Stimulated activated CD4-positive, alpha-beta T cell treated with anti-CD3 and anti-CD28 coated beads, Interleukin-1b, Interleukin-23, amount 100 ng/mL, for 48 hours (primary cell): Measurements from ENCODE around the gene DNAJB8.

Experiments used
- DNase-seq: peaks from one replicate; pipeline ENCODE4 v3.0.0-alpha.2; 2020

Gene DNAJB8

GRCh38 chr3:128482666-128483656 is 16.3 kb upstream of the DNAJB8 start:
- DNase-seq = no peak

DNA sequence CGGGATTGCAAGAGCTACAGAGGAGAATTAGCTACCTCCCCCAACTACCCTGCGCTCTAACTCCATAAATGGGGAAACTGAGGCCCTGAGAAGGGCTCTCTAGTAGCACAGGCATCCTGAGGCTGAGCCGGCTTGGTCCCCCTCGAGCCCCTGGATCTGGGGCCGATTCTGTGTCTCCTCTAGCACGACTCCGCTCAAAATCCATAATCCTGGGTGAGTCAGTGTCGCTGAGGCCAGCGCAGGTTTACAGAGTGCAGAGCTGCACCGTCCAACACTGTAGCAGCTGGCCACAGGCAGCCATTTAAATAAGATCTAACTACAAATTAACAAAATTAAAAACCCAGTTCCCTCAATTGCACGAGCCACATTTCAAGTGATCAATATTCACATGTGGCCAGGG is 15.5 kb upstream of the DNAJB8 start:
- DNase-seq = no peak

DNA sequence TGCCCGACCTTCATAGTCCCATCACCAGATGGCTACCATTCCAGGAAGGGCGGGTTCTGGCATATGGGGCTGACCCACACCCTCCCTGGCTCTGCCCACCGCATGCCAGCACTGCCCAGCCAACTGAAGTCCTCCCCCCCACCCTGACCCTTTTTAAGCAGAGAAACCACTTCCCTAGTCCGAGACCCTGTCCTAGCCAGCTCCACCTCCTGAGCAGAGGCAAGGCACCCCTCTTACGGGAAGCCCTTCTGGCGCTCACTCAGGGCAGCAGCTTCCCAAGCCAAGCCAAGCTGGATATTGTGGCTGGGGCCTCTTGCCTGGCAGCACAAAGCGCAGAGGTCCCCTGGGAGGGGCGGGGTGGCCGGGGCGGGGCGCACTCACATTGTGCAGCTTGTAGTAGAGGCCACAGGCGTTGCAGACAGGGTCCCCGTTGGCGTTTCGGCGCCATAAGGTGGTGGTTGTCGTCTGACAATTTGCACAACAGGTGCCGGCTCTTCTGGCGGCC is 14.8 kb upstream of the DNAJB8 start:
- no peak for DNase-seq

DNA sequence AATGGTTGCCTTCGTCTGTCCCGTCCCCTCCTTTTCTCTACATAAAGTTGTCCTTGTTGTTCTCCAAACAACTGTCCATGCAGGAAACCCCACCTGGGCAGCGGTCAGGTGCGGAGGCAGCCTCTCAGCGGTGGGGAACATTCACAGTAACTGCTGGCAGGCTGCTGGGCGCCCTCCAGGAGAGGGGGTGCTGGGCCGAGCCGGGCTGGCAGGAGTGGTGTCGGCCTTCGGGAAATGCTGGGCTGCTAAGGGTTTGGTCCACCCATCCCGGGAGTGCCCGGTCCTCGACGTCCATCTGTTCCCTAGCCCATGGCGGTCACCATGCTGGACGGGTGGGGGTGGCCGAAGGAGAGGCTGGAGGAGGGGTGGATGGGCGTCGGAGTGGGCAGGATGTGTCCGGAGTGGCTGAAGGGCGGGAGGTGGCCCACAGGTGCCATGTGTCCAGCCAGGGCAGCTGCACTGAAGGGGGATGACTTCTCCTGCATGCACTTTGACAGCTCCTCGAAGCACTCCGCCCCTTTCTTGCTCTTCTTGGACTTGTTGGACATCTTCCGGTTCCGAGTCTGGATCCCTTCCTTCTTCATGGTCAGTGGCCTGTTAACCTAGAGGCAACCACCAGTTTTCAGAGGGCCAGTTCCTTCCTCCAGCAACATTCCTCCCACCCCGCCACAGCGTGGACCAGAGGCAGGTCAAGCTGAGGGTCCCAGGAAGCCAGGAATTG is 14.2 kb upstream of the DNAJB8 start:
- DNase-seq = no peak

- DNase-seq = no peak
Observed at GRCh38 chr3:128480278-128480677, 13.6 kb upstream of the DNAJB8 start.

- no peak for DNase-seq
Observed at GRCh38 chr3:128479558-128480086, 12.9 kb upstream of the DNAJB8 start.

GRCh38 chr3:128478576-128479506 is 12.2 kb upstream of the DNAJB8 start:
- DNase-seq = no peak

GRCh38 chr3:128476659-128477058 is 10.0 kb upstream of the DNAJB8 start:
- DNase-seq = no peak

- DNase-seq = no peak
Observed at GRCh38 chr3:128475355-128475754, 8.7 kb upstream of the DNAJB8 start.

DNA sequence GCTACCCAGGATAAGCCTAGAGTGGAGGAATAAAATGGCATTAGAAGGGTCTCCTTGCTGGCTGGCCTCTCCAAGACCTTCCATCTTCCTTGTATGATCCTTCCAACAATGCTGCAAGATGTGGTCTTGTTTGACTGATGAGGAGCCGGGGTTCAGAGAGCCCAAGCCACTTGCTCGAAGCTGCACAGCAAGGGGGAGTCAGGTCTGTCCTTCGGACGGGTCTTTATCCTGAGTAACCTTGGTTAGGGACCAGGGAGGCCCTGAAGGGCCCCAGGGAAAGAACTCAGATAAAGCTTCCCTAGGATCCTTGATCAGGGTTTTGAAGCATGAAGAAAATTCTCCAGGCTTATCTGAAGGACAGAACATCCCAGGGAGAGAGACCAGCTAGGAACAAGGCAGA is 7.0 kb upstream of the DNAJB8 start:
- no peak for DNase-seq

- no peak for DNase-seq
Observed at GRCh38 chr3:128473180-128473519, 6.5 kb upstream of the DNAJB8 start.

GRCh38 chr3:128472449-128473179 is 5.9 kb upstream of the DNAJB8 start:
- DNase-seq = no peak

DNA sequence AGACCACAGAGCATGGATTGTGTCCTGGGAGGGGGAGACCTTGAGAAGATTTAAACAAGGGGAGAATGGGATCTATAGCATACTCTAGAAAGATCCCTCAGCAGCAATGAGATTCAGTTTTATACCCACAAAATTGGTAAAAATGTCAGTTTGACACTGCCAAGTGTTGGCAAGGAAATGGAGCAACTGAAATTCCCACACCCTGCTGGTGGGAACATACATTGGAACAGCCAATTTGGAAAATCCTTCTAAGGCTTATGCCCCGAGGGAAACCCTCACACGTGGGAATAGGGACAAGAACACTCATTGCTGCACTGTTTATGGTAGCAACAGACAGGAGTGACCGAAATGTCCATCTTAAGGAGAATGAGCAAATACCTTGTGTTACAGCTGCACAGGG is 5.0 kb upstream of the DNAJB8 start:
- no peak for DNase-seq

- no peak for DNase-seq
Observed at GRCh38 chr3:128471110-128471509, 4.4 kb upstream of the DNAJB8 start.

DNA sequence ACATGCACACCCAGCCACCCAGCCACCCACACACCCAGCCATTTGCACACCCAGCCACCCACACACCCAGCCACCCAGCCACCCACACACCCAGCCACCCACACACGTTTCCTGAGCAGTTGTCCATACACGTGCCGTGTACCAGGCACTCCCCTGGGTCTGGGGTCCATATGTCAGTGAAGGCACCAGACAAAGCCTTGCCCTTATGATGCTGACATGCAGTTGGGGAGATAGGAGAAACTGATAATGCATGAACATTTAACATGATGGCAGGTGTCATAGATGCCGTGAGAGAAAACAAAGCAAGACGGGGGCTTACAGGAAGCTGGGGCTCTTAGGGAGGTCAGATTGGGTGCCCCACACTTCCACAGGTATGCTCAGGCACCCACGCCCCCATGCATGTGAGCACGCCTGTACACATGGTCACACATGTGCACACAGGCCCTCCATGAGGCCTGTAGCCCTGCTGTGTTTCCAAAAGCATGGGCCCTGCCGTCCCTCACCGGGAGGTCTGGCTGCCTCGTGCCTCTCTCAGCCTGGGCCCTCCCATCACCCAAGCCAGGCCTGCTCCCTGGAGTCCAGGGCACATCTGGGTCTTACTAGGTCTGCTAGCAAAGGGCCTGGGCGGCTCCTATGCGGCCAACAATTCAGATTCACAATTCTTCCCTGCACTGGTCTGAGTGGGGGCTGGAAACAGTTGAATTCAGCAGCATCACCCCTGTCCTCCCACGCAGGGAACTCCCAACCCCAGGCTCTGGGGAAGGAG is 3.6 kb upstream of the DNAJB8 start:
- no peak for DNase-seq

- DNase-seq = no peak
Observed at GRCh38 chr3:128469556-128469955, 2.9 kb upstream of the DNAJB8 start.

GRCh38 chr3:128468791-128469527 is 2.3 kb upstream of the DNAJB8 start:
- no peak for DNase-seq

- DNase-seq = no peak
Observed at GRCh38 chr3:128468285-128468790, 1.6 kb upstream of the DNAJB8 start.

GRCh38 chr3:128464702-128465101 is 2.0 kb downstream of the DNAJB8 start:
- no peak for DNase-seq

DNA sequence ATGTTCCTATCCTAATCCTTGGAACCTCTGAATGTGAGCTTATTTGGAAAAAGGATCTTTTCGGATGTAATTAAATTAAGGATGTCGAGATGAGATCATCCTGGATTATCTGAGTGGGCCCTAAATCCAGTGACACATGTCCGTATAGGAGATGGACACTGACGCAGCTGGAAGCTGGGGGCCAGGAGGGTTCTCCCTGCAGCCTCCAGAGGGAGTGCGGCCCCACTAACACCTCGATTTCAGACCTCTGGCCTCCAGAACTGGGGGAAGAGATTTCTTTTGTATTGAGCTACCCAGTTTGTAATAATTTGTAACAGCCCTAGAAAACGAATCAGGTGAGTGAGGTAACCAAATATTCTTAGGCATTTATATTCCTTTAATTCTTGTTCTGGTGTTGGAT is 2.5 kb downstream of the DNAJB8 start:
- DNase-seq = no peak
